GM19240 (cell line): Measurements from ENCODE around the gene FYB1.

Source experiments
- DNase-seq: peaks from one replicate; pipeline ENCODE4 v3.0.0; 2011; ENCODE audit warnings: low spot score; ENCODE audit not compliant: insufficient read length

The FYB1 gene

DNA sequence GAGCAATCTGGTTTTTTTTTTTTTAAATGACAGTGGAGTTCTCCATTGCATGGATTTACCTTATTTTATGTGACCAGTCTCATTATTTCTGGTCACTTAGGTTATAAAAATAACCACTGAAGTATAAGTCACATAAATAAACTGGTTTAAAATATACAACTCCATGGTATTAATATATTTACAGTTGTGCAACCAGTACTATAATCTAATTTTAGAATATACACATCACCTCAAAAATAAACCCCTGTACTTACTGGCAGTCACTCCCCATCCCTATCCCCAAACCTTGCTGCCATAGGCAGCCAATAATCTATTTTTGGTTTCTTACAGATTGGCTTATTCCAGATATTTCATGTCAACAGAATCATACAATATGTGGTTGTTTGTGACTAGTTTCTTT, 57.8 kb downstream of the FYB1 start:
- DNase-seq = no peak

DNA sequence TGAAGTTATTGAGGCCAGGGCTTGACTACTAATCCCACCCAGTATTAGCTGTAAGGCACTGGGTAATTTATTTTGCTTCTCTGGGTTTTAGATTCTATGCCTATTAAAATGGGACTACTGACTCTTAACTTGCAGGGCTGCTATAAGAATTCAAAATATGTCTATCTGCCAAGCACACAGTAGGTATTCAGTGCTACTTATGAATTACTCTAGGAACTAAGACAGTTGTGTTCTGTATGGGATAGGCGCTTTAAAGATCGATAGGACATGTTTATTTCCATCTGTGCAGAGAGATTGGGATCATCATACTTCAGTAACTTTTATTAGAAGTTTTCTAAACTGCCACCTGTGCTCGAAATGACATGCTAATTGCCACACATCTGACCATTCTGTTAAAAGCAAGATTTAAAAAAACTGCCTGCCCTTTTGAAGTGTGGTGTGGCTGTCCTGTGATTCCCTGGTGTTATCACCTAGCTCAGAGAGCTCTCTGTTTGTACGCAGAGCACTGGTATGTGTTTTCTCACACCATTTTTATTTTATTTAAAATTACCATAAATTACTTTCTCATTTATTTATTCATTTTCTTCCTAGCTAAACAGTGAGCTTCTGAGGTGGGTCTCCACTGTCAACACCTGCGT, 58.7 kb downstream of the FYB1 start:
- no peak for DNase-seq

DNA sequence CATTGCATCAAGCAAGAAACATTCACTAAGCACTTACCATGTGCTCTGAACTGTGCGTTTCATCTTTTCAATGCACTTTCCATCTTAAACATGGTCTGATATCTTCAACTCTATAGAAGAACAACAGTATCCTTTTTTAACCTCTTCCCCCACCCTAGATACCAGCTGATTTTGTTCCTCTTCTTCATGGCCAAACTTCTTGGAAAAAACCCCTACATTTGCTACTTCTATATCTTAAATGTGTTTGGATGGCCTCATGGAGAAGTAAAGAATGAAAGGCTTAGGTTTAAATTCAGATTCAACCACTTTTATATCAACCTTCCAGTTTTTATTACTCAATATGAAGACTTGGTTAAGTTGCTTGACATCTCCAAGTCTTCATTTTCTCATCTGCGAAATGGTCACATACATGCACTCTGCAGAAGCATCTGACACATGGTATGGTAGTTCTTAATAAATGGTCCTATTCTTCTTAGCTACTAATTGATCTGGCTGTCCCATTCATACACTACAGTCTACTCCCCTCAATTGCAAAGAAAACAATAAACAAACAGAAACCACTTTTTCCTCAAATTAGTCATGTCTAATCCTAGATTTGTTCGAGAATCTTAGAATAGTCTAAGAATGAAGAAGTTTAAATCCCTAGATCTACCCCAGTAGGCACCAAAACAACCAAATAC, 59.4 kb downstream of the FYB1 start:
- no peak for DNase-seq

DNA sequence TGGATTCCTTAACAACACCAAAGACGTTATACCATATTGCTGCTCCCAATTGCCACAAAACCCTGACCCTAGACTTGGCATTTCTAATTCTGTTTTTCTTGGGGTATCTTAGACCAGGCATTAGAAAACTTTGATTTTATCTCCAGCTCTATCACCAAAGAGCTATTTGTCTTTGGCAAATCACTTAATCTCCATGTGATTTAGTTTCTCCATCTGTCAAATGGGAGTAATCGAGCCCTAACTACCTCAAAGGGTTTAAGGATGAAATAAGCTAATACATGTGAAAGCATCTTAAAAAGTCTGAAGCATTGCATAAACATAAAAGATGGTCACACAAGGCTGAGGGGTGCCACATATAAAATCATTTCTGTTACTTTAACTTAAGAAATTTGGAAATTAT, 60.6 kb downstream of the FYB1 start:
- DNase-seq = no peak

DNA sequence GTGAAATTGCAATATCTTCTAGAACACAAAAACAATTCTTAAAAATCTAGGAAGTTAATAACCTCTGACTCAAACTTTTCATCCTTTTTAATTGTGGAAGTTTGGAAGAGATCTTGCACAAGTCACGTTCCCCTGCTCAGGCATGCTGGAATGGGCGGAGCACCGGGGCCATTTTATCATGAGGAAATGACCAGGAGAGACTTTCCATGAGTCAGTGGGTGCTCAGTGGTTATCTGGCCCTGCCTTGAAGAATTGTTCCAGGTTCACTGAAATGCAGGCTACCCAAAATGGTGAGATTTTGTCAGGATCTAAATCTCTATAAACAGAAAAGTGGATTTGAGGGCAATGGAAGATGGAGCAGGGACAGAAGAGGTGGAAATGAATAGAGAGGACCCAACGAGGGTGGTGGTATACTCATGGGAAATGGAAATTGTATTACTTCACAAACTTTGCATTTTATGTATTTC, 61.2 kb downstream of the FYB1 start:
- no peak for DNase-seq

DNA sequence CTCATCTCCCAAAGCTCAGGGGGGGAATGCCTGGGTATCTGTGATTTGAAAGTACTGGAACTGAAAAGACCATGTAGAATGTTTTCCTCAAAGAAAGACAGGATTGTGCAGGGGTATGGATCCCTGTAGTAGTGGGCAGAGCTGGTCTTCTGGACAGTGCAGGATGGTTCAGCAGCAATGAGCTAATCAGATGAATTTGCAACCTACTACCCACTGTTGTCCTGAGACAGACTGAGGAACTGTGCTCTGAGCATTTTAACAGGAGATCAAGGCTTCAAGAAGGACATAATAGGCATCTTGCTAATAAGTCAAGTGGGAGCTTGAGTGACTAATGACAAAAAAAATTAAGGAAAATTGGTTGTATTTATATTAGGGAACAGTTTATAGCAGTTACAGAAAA, 61.7 kb downstream of the FYB1 start:
- no peak for DNase-seq

DNA sequence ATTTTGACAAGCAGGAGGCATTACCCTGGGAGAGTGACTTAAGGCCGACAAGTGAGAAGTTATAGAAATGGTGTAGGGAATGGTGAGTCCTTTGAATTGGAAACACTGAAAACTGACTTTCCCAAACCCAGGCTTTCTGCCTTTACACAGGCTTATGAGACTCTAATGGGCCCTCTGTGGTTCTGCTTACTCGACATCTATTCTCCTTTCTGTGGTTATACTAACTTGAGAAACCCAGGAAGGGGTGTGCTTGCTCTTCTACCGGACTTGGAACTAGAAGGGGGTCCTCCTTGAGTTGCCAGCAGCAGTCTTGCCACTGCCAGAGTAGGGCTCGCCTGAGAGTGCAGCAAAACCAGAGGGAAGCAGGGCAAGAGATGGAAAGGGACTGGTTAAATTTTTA, 63.3 kb downstream of the FYB1 start:
- DNase-seq = no peak

DNA sequence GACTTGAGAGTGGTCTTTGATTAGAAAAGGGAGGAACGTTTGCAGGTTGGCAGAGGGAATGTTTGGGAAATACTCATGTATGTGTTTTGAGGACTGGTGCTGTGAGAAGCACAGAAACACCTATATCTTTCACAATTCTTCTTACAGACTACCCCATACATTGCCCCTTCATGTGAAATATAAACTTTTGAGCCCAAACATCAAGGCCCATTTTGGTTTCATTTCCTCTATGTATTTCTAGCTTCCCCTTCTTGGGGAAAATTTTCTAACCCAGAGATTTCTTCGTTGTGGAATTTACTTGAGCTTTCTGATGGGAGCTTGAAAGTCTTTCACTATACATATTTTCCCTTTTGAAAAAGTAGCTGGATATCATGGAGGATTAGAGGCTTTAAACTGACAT, 67.6 kb downstream of the FYB1 start:
- DNase-seq = no peak

DNA sequence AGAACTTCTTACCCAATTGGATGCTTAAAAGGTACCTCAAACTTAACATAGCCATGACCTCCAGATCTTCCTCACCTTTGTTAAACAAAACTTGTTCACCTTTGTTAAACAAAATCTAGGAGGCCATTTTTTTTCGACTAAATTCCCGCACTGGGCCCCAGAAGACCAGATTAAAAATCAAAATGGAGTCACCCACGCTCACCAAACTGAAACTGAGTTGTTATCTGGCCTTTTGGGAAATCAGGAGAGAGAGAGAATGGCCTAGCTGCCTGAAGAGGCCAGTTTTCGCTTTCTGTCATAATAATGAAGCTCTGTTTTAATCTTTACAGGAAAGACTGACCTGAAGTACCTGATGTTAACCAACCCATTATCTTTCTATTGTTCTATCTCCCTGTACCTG, 69.4 kb downstream of the FYB1 start:
- no peak for DNase-seq

DNA sequence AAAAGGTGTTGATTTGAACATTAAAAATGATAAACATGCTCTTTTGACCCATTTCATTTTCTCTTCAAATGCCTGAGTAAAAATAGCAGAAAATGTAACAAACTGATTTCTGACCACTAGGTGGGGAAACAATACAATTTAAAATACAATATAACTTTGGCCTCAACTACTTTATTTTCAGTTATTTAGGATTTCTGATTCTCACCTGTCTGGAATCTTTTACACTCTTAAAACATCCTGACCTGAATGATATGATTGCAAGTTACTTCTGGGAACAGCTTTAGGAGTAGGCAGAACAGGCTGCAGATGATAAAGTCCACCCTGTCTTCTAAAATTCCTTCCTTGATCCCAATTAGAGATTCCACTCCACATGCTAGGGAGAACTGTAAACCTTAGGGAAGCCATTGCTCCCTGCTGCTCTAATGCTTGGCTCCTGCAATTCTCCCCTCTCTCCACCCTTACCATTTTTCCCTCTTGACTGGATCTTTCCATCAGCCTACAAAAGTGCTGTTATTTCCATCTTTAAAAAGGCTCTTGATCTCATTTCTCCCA, 70.3 kb downstream of the FYB1 start:
- DNase-seq = no peak

DNA sequence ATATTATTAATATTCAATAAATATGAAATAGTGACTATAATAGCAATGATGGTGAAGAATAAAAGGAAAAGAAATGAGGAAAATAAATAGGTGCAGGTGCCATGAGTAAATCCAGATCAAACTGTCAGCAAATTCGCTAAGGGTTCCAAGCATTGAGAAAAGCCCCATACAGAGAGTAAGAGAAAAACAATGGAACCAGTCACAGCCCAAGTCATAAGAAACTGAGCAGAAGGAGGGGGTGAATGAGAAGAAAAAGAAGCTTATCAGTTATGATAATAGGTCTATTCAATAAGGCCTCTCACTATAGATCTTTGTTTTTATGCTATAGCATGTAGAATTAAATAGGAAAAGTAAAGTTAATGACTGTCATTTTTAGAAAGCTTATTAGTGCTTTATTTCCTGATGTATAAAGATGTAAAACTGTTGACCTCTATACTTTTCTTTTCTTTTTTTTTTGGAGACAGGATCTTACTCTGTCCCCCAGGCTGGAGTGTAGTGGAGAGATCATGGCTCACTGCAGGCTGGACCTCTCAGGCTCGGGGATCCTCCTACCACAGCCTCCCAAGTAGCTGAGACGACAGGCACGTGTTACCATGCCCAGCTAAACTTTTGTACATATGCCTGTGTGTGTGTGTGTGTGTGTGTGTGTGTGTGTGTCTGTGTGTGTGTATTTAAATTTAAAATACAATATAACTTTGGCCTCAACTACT, 72.4 kb downstream of the FYB1 start:
- DNase-seq = no peak

DNA sequence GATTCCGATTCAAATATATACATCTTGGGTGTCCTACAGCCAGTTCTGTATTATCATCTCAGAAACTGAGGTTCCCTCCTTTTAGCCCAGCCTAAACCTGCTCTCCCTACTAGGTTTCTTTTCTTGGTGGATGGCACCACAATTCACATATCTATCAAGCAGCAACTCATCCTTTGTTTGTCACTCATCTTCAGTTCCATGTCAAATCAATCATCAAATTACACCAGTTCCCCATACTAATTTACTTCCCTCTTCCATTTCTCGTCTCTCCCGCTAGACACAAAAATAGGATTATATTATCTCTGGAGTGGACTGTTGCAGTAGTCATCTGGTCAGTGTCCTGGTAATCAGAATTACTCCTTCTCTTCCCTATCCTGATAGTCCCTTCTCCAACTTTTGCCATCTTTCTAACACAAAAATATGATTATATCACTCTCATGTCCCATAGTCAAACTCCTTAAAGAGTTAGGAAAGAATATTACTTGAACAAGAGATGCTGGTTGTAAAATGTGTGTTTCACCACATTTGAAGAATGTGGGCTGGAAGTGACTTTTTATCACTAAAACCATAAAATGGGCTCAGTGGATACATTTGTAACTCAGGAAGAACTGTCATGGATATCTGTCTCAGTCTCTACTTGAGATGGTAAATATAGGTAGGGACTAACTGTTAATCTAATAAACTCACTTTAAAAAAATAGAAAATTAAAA, 76.1 kb downstream of the FYB1 start:
- no peak for DNase-seq

DNA sequence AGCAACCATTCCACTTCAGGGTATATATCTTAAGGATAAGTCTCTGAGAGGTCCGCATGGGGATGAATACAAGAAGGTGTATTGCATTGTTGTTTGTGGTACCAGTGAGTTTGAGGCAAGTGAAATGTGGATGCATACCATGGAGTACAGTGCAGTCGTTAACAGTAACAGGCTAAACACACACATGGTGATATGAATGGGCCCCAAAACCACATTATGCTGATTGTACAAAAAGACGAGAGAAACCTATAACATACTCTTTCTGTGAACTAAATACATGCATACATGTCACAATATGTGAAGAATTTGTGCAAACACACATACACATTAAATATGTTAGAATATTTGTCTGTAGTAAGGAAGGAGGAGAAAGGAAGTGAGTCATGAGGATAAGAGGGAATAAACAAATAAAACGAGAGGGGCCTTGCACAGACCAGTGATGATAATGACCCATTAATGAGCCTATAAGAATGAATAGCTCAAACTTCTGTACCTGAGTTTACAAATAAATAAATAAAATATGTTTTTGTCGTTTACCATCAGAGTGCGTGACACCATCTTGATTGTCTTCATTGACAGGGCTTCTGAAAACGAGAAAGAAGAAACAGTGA, 78.7 kb downstream of the FYB1 start:
- DNase-seq = no peak

DNA sequence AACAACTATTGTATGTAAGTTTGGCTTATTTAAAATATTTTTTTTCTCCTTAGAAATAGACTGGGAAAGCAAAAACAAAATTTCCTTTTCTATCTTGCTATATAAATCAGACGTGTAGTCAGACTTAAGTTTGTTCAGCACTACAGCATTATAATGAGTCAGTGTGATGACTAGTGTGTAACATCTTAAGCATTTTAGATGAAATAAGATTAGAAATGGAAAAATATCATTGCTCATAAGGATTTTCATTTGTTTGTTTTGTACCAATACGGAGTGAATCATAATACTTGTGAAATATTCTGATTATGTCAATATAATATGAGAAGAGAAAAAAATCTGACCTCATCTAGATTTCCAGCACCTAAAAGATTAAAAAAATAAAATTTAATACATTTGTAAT, 80.5 kb downstream of the FYB1 start:
- no peak for DNase-seq

DNA sequence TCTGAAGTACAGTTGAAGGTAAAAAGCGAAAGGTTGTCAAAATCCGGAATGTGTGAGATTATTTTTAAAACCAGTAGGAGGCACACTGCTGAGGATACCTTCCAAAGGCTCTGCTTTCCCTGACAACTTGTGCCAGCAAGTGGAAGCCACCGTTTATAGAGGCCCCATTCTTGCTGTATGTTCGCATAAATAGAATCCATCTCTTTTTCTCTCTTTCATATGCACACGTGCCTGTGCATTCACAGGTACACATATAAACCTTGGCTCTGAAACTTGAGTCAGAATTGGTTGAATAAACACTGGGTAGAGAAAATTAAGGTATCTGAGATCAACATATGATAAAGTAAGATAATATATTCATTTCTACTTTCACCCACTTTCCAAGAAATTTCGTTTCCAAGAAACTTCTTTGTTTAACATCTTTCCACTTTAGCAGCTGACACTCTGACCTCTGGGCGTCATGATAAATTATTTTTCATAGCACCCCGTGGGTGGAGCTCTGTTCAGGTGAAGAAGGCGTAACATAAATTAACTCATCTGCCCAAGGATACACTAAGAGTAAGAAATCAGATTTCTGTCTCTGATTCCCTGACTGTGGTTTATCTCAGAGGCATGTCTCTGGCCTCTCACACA, 81.4 kb downstream of the FYB1 start:
- DNase-seq = no peak

DNA sequence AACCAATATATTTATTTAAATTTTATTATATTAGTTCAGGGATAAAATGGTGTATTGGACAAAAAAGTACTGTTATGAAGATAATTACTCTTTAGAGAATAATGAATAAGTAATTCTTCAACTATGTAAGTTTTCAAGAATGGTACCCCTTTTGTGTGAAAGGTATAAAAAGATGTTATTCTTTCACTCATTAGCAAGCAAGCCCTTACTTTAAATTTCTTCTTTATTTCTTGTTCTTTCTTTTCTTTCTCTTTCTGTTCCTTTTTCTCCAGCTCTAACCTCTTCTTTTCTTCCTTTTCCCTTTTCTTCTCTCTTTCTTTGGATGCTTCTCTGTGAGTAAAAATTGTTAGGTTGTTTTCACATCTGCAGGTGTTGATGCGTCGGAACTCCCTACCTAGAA, 82.0 kb downstream of the FYB1 start:
- no peak for DNase-seq

DNA sequence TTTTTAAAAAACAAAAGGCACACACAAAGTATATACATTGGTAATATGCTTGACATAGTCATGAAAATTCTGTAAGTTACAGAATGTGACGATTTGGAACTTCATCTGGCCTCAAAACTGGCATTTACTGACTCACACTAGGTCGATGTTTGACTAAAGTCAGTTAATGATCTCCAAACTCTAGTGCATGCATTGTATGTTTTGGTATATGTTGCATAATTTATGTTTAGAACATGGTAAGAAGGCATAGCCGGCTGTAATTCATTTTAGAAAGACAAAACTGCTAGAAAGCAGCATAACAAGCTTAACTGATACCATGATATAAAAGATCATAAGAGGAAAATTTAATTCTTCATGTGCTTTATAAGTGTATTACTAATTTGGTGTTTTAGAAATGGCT, 86.6 kb downstream of the FYB1 start:
- DNase-seq = no peak

DNA sequence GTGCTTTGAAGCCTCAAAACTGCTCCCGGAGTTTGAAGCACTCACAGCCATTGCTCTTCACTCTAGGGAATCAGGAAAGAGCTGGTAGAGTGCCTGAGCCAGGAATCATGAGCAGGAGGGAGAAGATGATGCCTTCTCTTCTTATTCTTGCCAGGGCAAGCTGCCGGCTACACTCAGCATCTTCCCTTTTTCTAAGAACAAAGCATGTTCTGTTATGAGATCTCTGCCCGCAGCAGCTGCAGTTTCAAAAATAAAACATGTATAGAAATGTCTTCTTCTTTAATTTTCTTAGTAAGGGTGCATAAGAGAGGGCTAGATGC, 87.3 kb downstream of the FYB1 start:
- DNase-seq = no peak

DNA sequence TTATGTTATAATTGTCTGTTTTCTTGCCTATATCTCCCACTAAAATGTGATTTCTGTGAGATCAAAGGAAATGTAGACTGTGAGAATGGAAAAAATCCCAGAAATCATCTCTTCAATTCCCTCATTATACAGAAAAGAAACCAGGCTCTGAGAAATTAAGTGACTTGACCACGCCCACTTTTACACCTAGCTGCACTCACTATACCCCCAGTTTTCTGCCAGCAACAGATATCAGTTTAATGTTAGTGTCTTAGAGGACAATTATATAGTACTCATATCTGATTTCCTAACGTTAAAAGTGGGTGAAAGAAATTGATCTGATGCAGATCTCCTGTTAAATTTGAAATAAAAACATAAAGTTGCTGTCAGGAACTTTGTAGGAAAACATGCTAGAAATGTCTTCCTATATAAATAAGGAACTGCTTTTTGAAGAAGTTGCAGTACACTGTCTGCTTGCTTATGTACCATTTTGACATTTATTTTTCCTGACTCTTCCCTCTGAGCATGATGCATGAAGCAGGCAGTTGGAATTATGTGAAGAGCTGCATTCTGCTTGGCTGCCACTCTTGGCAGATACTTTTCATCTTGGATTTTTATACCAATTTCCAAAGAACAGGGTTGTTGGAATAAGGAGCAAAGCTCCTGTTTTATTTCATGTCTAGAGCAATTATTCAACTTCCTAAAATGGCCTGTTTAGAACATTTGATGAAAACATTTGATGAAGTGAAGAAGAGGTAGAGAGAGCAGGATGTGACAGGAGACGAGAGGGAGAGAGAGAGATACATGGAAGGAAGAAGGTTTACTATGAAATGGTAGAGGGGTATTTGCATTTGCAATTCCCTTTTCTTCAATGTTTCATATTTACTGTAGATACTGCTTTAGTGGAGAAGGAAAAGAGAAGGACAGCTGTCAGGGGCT, 87.9 kb downstream of the FYB1 start:
- DNase-seq = no peak

DNA sequence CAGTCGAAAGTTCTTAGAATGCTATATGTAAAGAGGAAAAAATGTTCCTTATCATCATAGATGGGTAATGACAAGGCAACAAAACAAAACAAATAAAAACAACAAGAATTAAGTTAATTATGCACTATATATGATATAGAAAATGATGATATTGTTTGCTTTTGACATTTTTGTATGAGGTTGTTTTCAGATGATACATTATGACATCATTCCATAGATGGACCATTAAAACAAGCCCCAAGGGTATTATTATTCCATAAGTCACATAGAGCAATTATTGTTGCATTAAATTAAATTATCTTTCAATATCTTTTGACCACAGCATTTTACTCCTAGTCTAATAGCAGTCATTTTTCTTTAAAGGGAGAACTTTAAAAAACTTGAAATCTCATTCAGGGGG, 88.6 kb downstream of the FYB1 start:
- DNase-seq = no peak
